ENCODE measurements around the gene TRIP12. TPM values are rescaled to one million over a fixed set of nuclear protein-coding genes. Genes with fewer than 3 reads are reported as not detected.
"Not testable (repeated sequence)": the region's sequence is repeated elsewhere in the genome, so short reads cannot be mapped to it uniquely, and the experiment has no call there.

TRIP12 gene
- total and polyA plus RNA-seq, 2 donors, result 49.2 to 274 TPM

DNA sequence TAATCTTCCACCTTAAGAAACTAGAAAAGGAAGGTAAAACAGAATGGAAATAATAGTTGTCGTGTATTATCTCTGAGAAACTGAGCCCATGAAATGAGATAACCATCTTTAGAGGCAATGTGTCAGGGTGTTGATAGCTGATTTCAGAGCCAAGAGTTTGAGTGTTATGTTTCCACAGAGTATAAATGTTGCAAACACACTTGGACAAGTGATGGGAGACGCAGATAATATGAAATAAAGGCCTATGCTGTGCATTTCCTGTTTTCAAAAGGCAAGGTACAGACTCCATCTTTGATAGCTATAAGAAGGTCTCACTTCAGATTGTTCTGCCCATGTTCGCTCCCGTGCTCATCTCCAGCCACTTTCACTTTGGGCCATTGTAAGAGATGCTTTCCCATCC, 181.5 kb downstream of the TRIP12 start:
- no peak for DNase-seq (ENCODE audit: extremely low spot score)
- H3K4me1 ChIP-seq (ENCODE audit: insufficient read depth), result no peaks in the 10 kb centered on the region
- WGBS, result 77% methylated on average over 4 of the region's 4 CpGs
- no peak overlapping the region for H3K27ac ChIP-seq (ENCODE audit: low read depth)
- H3K36me3 ChIP-seq (ENCODE audit: insufficient read depth), result no peaks in the 10 kb centered on the region
- no peak overlapping the region for H3K4me3 ChIP-seq (ENCODE audit: low read depth, low read length)

DNA sequence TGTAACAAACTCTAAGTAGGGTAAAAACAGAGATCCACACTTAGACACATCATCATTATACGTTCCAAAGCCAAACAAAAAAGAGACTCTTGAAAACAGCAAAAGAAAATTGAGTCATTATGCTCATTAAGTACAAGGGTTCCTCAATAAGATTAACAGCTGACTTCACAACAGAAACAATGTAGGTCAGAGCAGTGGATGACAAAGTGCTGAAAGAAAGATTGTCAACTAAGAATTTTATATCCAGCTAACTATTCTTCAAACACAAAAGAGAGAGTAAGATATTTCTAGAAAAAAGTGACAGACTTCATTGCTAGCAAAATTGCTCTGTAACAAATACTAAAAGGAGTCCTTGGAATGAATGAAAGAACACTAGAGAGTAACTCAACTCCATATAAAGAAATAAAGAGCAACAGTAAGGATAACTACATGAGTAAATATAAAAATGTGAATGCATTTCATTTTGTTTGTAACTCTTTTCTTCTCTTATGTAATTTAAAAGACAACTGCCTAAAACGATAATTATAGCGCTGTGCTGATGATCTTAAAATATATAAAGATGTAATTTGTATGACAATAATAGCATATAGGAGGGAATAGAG, 183.7 kb downstream of the TRIP12 start:
- Histone ChIP-seq H3K4me1 (ENCODE audit: insufficient read depth) (no peaks in the 10 kb centered on the region), H3K27ac (ENCODE audit: low read depth) (no peak overlapping the region), H3K4me3 (ENCODE audit: low read depth, low read length) (no peak overlapping the region), H3K36me3 (ENCODE audit: insufficient read depth) (no peaks in the 10 kb centered on the region)
- no peak for DNase-seq (ENCODE audit: extremely low spot score)
- 84% methylated on average over 3 of the region's 3 CpGs for WGBS

DNA sequence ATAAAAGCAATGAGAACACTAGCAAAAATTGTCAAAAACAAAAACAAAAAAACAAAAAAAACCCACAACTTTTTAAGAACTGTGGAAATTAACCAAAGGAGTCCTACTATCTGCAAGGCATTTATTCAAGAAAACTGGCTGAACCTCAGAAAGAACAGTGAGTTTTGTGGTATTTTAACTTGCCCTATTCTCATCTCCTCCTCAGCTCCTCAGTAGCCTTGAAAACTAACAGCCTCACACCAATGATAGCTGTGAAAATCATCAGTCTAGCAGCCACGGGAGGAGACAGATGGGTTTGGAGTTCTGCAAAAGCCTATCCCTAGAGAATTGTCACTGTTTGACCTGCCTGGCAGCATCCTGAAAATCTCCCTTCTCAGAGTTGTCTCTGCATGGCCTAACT, 187.4 kb downstream of the TRIP12 start:
- no peak for DNase-seq (ENCODE audit: extremely low spot score)
- Histone ChIP-seq H3K36me3 (ENCODE audit: insufficient read depth) (no peaks in the 10 kb centered on the region), H3K4me3 (ENCODE audit: low read depth, low read length) (no peak overlapping the region), H3K27ac (ENCODE audit: low read depth) (no peak overlapping the region), H3K4me1 (ENCODE audit: insufficient read depth) (no peaks in the 10 kb centered on the region)
- WGBS, result 75% methylated on average over 1 of the region's 1 CpG

DNA sequence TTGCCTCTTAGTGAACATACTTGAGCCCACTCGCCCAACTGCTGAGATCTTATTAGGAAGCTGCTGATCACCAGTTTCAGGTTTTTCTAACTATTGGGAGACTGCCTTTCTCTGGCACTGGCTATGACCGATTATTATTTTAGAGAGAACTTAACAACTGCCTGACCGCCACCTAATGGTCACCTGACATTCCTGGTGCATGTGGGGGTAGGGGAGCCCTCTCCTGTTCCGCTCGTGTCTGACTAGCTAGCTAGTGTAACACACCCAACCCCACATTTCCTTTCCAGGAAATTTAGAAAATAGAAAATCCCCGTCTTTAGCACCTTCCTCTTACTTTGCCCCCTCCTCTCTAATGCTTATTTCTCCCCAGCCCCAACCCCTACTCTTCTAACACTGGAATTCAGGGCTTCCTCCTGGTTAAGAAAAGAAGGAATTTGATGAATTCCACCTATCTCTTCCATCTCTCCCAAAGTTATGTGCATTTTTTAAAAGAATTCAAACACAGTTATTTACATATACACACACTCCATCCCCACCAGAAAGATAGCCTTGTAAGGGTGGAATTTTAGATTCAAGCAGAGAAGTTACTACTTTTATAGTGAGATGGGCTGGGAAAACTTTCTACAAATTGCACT, 188.1 kb downstream of the TRIP12 start:
- WGBS, result 71% methylated on average over 6 of the region's 6 CpGs
- H3K4me1 ChIP-seq (ENCODE audit: insufficient read depth), result no peaks in the 10 kb centered on the region
- no peak for DNase-seq (ENCODE audit: extremely low spot score)
- H3K27ac ChIP-seq (ENCODE audit: low read depth), result no peak overlapping the region
- no peak overlapping the region for H3K4me3 ChIP-seq (ENCODE audit: low read depth, low read length)
- no peaks in the 10 kb centered on the region for H3K36me3 ChIP-seq (ENCODE audit: insufficient read depth)

DNA sequence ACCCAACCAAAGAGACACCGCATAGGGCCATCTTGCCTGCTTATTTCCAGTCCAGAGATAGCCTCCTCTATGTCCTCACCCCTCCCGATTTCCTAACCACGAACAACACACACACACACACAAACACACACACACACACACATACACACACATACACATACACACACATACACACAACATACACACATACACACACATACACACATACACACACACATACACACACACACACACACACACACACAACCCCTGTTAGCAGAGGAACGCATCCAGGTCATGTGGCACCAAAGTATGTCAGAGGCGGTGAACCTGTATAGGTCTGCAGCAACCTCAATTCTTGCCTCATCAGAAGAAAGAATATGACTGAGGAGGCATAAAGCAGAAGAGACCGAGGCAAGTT, 188.9 kb downstream of the TRIP12 start:
- 94% methylated on average over 6 of the region's 6 CpGs for WGBS
- Histone ChIP-seq H3K27ac (ENCODE audit: low read depth) (no peak overlapping the region), H3K4me3 (ENCODE audit: low read depth, low read length) (no peak overlapping the region), H3K4me1 (ENCODE audit: insufficient read depth) (no peaks in the 10 kb centered on the region), H3K36me3 (ENCODE audit: insufficient read depth) (no peaks in the 10 kb centered on the region)
- DNase-seq (ENCODE audit: extremely low spot score), result no peak

DNA sequence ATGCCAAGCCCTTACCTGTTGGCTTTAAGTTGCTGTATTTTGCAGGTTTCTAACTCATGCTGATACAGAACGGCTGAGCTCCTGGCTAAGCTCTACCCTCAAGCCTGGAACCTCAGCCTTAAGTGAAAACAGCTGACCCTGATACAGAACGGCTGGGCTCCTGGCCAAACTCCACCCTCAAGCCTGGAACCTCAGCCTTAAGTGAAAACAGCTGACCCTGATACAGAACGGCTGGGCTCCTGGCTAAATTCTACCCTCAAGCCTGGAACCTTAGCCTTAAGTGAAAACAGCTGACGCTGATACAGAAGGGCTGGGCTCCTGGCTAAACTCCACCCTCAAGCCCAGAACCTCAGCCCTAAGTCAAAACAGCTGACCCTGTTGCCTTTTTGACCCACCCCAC, 189.9 kb downstream of the TRIP12 start:
- Histone ChIP-seq H3K4me1 (ENCODE audit: insufficient read depth) (no peaks in the 10 kb centered on the region), H3K4me3 (ENCODE audit: low read depth, low read length) (no peak overlapping the region), H3K36me3 (ENCODE audit: insufficient read depth) (no peaks in the 10 kb centered on the region), H3K27ac (ENCODE audit: low read depth) (no peak overlapping the region)
- DNase-seq (ENCODE audit: extremely low spot score), result no peak
- 31% methylated on average over 4 of the region's 4 CpGs for WGBS

DNA sequence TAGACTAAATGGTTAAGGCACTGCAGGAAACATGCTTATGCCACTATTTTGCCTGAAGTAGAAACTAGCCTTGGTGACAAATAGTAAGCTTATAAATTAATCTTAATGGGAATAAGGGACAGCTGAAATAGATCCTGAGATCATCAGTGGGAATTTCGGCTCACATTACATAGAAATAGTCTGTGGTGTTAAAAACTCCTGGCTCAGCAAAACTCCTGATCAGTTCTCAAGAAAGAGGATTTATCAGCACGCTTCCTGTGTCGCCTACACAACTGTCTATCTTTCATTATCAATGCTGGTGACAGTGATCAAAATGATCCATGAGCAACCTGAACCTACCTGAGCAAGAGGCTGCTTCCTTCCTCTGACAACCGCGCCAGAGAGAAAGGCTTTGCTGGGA, 190.4 kb downstream of the TRIP12 start:
- H3K27ac ChIP-seq (ENCODE audit: low read depth), result no peak overlapping the region
- no peak overlapping the region for H3K4me3 ChIP-seq (ENCODE audit: low read depth, low read length)
- 89% methylated on average over 5 of the region's 5 CpGs for WGBS
- H3K36me3 ChIP-seq (ENCODE audit: insufficient read depth), result no peaks in the 10 kb centered on the region
- no peaks in the 10 kb centered on the region for H3K4me1 ChIP-seq (ENCODE audit: insufficient read depth)
- no peak for DNase-seq (ENCODE audit: extremely low spot score)

DNA sequence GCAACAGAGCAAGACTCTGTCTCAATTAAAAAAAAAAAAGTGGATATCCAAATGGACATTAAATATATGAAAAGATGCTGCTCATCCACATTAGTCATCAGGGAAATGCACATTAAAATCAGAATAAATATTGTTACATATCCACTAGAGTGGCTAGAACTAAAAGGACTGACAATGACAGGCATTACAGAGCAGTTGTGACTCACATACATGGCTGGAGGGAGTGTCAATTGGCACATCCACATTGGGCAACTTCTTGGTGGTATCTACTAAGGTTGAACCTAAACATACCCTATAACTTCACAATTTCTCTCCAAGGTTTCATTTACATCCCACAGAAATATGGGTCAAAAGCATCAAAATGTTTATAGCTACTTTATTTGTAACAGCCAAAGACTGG, 193.4 kb downstream of the TRIP12 start:
- H3K27ac ChIP-seq (ENCODE audit: low read depth), result no peak overlapping the region
- H3K4me1 ChIP-seq (ENCODE audit: insufficient read depth), result no peaks in the 10 kb centered on the region
- H3K4me3 ChIP-seq (ENCODE audit: low read depth, low read length), result no peak overlapping the region
- no peak for DNase-seq (ENCODE audit: extremely low spot score)
- H3K36me3 ChIP-seq (ENCODE audit: insufficient read depth), result no peaks in the 10 kb centered on the region

DNA sequence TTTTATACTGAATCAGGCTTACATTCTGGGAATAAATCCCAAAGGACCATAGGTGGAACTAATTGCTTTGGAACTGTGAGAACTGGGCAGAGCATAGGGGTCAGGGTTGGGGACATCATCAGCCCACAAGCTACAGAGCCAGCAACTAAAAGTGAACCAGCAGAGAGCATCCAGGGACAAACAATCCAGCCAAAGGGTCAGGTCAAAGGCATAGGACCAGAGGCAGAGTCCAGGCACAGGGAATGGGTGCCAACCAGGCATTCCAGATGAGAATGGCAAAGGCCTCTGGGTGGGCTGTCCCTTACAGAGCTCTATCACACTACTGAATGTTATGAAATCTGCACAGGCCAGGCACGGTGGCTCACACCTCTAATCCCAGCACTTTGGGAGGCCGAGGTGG, 195.2 kb downstream of the TRIP12 start:
- Histone ChIP-seq H3K36me3 (ENCODE audit: insufficient read depth) (no peaks in the 10 kb centered on the region), H3K27ac (ENCODE audit: low read depth) (no peak overlapping the region), H3K4me3 (ENCODE audit: low read depth, low read length) (no peak overlapping the region), H3K4me1 (ENCODE audit: insufficient read depth) (no peaks in the 10 kb centered on the region)
- 76% methylated on average over 2 of the region's 2 CpGs for WGBS
- no peak for DNase-seq (ENCODE audit: extremely low spot score)

DNA sequence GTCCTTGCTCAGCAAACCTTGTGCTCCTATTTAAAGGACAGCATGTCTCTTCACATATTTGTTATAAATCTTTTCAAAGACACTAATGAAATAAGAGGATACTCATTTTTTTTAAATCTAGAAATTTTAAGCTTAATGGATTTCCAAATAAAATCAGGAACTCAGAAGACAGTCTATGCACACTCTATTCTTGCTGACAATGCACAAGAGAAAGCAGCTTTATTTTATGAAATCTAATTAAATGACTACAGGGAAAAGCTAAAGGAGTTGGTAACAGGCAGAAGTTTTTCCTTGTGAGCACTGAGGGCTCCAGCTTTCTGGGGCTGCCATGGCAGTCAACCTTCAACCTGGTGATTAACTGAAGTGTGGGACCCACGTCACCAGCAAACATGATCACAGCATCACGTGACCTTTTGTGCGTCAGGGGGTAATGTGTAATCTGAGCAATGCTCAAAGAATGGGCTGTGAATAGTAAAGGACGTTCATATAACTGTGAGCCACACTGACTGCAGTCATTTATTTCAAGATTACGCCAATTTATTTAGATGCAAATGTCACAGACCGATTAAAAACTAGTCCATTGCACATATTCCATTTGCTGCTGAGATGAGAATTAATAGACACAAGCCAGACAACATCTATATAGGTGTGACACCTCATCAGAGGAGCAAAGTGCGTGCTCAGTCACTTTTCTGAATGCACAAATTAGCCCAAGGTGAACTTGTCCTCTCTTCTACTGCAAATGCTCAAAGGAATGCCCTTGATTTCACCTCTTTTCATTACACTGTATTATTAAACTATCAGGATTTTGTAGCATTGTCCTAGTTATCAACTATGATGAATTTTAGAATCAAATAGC, 195.9 kb downstream of the TRIP12 start:
- 58% methylated on average over 7 of the region's 7 CpGs for WGBS
- Histone ChIP-seq H3K36me3 (ENCODE audit: insufficient read depth) (no peaks in the 10 kb centered on the region), H3K27ac (ENCODE audit: low read depth) (no peak overlapping the region), H3K4me1 (ENCODE audit: insufficient read depth) (no peaks in the 10 kb centered on the region), H3K4me3 (ENCODE audit: low read depth, low read length) (no peak overlapping the region)
- no peak for DNase-seq (ENCODE audit: extremely low spot score)

DNA sequence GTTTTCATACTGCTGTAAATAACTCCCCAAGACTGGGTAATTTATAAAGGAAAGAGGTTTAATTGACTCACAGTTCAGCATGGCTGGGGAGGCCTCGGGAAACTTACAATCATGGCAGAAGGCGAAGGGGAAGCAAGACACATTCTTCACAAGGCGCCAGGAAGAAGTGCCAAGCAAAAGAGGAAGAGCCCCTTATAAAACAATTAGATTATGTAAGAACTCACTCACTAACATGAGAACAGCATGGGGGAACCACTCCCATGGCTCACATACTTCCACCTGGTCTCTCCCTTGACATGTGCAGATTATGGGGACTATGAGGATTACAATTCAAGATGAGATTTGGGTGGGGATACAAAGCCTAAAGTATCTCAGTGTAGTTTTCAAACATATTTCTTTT, 198.6 kb downstream of the TRIP12 start:
- not testable (repeated sequence) for H3K27ac ChIP-seq (ENCODE audit: low read depth); H3K4me3 ChIP-seq (ENCODE audit: low read depth, low read length); H3K4me1 ChIP-seq (ENCODE audit: insufficient read depth); DNase-seq (ENCODE audit: extremely low spot score); H3K36me3 ChIP-seq (ENCODE audit: insufficient read depth)
- 81% methylated on average over 3 of the region's 3 CpGs for WGBS

DNA sequence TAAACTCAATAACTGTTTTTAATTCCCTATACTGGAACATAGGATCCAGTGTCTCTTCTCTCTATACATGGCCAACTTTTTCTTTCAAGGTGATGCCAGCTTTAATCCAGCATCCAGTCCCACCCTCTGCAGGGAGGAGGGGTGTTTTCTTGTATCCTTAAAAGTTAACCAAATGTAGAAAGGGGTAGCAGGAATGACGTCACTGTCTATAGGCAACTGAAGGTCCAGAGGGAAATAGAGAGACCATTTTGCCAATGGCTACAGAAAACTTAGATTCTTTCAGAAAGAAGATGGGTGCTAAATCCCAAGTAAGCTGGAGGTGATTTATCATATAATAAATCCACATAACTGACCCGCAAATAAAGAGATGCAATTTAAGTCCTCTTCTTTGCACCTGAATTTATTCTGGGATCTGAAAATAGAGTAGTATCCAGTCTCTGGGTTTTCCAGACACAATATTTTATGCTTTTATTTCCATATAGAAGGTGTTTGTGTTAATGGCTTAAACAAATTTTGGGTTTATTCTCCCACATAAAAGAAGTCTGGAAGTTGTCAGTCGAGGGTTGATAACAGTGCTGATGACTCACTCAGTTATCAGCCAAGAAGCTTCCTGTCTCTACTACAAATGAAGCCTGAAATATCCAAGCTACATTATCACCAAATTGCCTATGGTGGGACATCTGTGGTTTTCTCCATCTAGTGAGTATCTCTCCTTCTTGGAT, 201.7 kb downstream of the TRIP12 start:
- no peaks in the 10 kb centered on the region for H3K36me3 ChIP-seq (ENCODE audit: insufficient read depth)
- no peak for DNase-seq (ENCODE audit: extremely low spot score)
- 60% methylated on average over 3 of the region's 3 CpGs for WGBS

DNA sequence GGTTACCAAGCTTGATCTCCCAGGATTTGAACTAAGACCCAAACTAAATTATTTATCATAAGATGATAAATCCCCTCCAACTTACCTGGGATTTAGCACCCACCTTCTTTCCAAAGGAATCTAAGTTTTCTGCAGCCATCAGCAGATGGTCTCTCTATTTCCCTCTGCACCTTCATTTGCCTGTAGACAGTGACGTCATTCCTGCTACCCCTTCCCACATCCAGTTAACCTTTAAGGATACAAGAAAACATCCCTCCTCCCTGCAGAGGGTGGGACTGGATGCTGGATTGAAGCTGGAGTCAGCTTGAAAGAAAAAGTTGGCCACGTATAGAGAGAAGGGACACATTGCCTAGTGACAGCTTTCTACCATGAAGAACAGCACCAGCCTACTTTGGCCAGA, 203.8 kb downstream of the TRIP12 start:
- DNase-seq (ENCODE audit: extremely low spot score), result no peak
- peaks cover 5% of the 10 kb centered on the region for H3K4me1 ChIP-seq (ENCODE audit: insufficient read depth)
- WGBS, result 32% methylated on average over 2 of the region's 2 CpGs

More for the DNA sequence above, 201.7 kb downstream of the TRIP12 start:
- H3K4me3 ChIP-seq (ENCODE audit: low read depth, low read length), result no peak overlapping the region
- H3K27ac ChIP-seq (ENCODE audit: low read depth), result no peak overlapping the region
- H3K4me1 ChIP-seq (ENCODE audit: insufficient read depth), result peaks cover 1% of the 10 kb centered on the region

More for the DNA sequence above, 203.8 kb downstream of the TRIP12 start:
- Histone ChIP-seq H3K4me3 (ENCODE audit: low read depth, low read length) (no peak overlapping the region), H3K36me3 (ENCODE audit: insufficient read depth) (no peaks in the 10 kb centered on the region), H3K27ac (ENCODE audit: low read depth) (no peak overlapping the region)

Measured in urinary bladder (tissue), 4 donors.